GM23248 (cell line): Measurements from ENCODE around the gene TACR1. TPM values are rescaled to one million over a fixed set of nuclear protein-coding genes. Genes with fewer than 3 reads are reported as not detected.
"Not testable (repeated sequence)": the region's sequence is repeated elsewhere in the genome, so short reads cannot be mapped to it uniquely, and the experiment has no call there.

Experiments
- DNase-seq: peaks from one replicate; pipeline ENCODE4 v3.0.0-alpha.2; 2015
- H2AFZ ChIP-seq: fragments of 200-600 bp; sonication (generic); 2 replicates; pipeline ENCODE4 v1.6.1; 2016; ENCODE audit warnings: antibody characterized with exemption
- H3F3A ChIP-seq: fragments of 200-600 bp; sonication (generic); 2 replicates; pipeline ENCODE4 v1.6.1; 2016; ENCODE audit warnings: mild to moderate bottlenecking, antibody characterized with exemption, mixed run types; ENCODE audit not compliant: insufficient read depth
- H3K27ac ChIP-seq: fragments of 200-600 bp; sonication (generic); 2 replicates; pipeline ENCODE4 v1.5.1; 2016; ENCODE audit warnings: mild to moderate bottlenecking
- H3K27me3 ChIP-seq: fragments of 200-600 bp; sonication (generic); replicated peaks from 2 replicates; pipeline ENCODE4 v1.6.1; 2016; ENCODE audit warnings: mild to moderate bottlenecking; ENCODE audit not compliant: insufficient read depth
- H3K36me3 ChIP-seq: fragments of 200-600 bp; sonication (generic); 2 replicates; pipeline ENCODE4 v1.6.1; 2016; ENCODE audit warnings: low read depth, mild to moderate bottlenecking
- H3K4me1 ChIP-seq: fragments of 200-600 bp; sonication (generic); 2 replicates; pipeline ENCODE4 v1.6.1; 2016; ENCODE audit warnings: mild to moderate bottlenecking; ENCODE audit not compliant: insufficient read depth
- H3K4me2 ChIP-seq: fragments of 200-600 bp; sonication (generic); one replicate; pipeline ENCODE4 v1.6.1; 2016; ENCODE audit warnings: mild to moderate bottlenecking; ENCODE audit not compliant: unreplicated experiment
- H3K4me3 ChIP-seq: fragments of 200-600 bp; sonication (generic); 2 replicates; pipeline ENCODE4 v1.5.1; 2016; ENCODE audit warnings: mild to moderate bottlenecking
- H3K79me2 ChIP-seq: fragments of 200-600 bp; sonication (generic); 2 replicates; pipeline ENCODE4 v1.6.1; 2016; ENCODE audit warnings: mild to moderate bottlenecking; ENCODE audit not compliant: insufficient read depth
- H3K9ac ChIP-seq: fragments of 200-600 bp; sonication (generic); 2 replicates; pipeline ENCODE4 v1.6.1; 2016; ENCODE audit warnings: mild to moderate bottlenecking
- H3K9me2 ChIP-seq: fragments of 200-600 bp; sonication (generic); 2 replicates; pipeline ENCODE4 v1.6.1; 2016; ENCODE audit warnings: mixed run types, mild to moderate bottlenecking, moderate library complexity; ENCODE audit not compliant: insufficient read depth
- H3K9me3 ChIP-seq: fragments of 200-600 bp; sonication (generic); one replicate; pipeline ENCODE4 v1.6.1; 2017; ENCODE audit warnings: low read depth
- H4K20me1 ChIP-seq: fragments of 200-600 bp; sonication (generic); 2 replicates; pipeline ENCODE4 v1.6.0; 2016; ENCODE audit not compliant: insufficient read depth
- EZH2 ChIP-seq: fragments of 200-600 bp; sonication (generic); IDR thresholded peaks from 2 replicates; pipeline ENCODE4 v1.6.1; 2018; ENCODE audit warnings: antibody characterized with exemption, mild to moderate bottlenecking; ENCODE audit not compliant: insufficient read depth, poor library complexity, severe bottlenecking
- EZH2phosphoT487 ChIP-seq: fragments of 200-600 bp; sonication (generic); IDR thresholded peaks from 2 replicates; pipeline ENCODE4 v1.6.1; 2018; ENCODE audit warnings: antibody characterized with exemption, moderate library complexity, mild to moderate bottlenecking, low read depth; ENCODE audit not compliant: insufficient read depth
- WGBS, 2 experiments: methylation state at CpG; one replicate each; pipeline ENCODE4 v1.1.6; 2015 to 2017; ENCODE audit warnings: low lambda C conversion rate in 2 of 2, low coverage in 1 of 2; ENCODE audit errors: missing lambda C conversion rate in 2 of 2; 5-methylcytosine and 5-hydroxymethylcytosine counted together
- in situ Hi-C: fragments of 300-500 bp; cut with MboI; formaldehyde crosslinking; loops from 2 replicates; pipeline ENCODE4 v1.15.0; 2020
- polyA plus RNA-seq: library from polyadenylated mRNA; unstranded; fragments of >200 nt; fragmentation: Nextera tagmentation; extraction: Ambion mirVana; gene quantifications from 2 replicates; pipeline ENCODE4 v1.2.1, GENCODE V29; 2016
- total RNA-seq: library from RNA; depleted of rRNA; stranded (reverse); fragments of >200 nt; shearing (Covaris generic); gene quantifications from 2 replicates; pipeline ENCODE4 v1.2.3, GENCODE V29; 2014

Gene TACR1
- total and polyA plus RNA-seq, 2 experiments from 2014 or later, result 0.11 to 0.65 TPM

- Histone ChIP-seq H3K36me3 (no peaks in the 10 kb centered on the region), H3K9ac (no peak overlapping the region), H3K4me2 (no peak overlapping the region), H3K9me2 (no peaks in the 10 kb centered on the region), H3K4me1 (no peaks in the 10 kb centered on the region), H3K27ac (no peak overlapping the region), H3K4me3 (no peak overlapping the region), H3F3A (no peaks in the 10 kb centered on the region), H4K20me1 (no peaks in the 10 kb centered on the region), H2AFZ (no peak overlapping the region), H3K27me3 (no peaks in the 10 kb centered on the region), H3K79me2 (no peaks in the 10 kb centered on the region), H3K9me3 (no peaks in the 10 kb centered on the region)
- TF ChIP-seq EZH2 (no peak), EZH2phosphoT487 (no peak)
- DNase-seq, result no peak
- in situ Hi-C loops, result no loop called here
- 63 to 65% methylated on average over 2 of the region's 2 CpGs for WGBS, 2 experiments
These were observed 24.8 kb downstream of the TACR1 start for GRCh38 chr2:75174519-75174918.

DNA sequence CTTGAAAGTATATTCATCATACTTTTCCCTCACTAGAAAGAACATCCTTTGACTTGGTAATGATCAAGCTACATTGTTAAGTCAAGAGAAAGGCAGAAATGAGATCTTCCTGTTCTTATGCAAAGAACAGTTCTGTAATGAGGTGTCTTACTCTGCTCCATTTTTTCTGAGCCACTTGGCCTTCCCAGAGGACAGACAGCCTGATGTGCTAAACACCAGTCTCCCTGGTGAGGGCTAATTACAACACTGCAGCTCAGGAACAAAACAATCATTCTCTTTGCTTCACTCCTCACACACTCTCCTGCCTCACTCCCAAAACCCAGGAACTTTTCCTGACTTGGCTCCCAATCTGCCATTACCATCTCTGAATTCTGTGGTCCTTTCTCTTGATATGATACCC lies 25.6 kb downstream of the TACR1 start:
- Histone ChIP-seq H3K4me2 (no peak overlapping the region), H3K79me2 (no peaks in the 10 kb centered on the region), H3K36me3 (no peaks in the 10 kb centered on the region), H2AFZ (no peak overlapping the region), H4K20me1 (no peaks in the 10 kb centered on the region), H3F3A (no peaks in the 10 kb centered on the region), H3K4me3 (no peak overlapping the region), H3K27me3 (no peaks in the 10 kb centered on the region), H3K4me1 (no peaks in the 10 kb centered on the region), H3K9ac (no peak overlapping the region), H3K9me3 (no peaks in the 10 kb centered on the region), H3K27ac (no peak overlapping the region), H3K9me2 (no peaks in the 10 kb centered on the region)
- TF ChIP-seq EZH2phosphoT487 (no peak), EZH2 (no peak)
- no peak for DNase-seq
- in situ Hi-C loops, result no loop called here

DNA sequence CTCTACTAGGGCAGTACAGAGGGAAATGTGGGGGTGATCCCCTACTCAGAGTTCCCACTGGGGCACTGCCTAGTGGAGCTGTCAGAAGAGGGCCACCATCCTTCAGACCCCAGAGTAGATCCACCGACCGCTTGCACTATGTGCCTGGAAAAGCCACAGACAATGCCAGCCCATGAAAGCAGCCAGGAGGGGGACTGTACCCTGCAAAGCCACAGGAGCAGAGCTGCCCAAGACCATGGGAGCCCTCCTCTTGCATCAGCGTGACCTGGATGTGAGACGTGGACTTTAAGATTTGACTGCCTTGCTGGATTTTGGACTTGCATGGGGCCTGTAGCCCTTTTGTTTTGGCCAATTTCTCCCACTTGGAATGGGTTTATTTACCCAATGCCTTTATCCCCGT lies 27.9 kb downstream of the TACR1 start:
- in situ Hi-C loops, H3K79me2 ChIP-seq, H3K4me1 ChIP-seq, H4K20me1 ChIP-seq, H2AFZ ChIP-seq, H3K9ac ChIP-seq, H3K4me2 ChIP-seq, H3K27ac ChIP-seq, H3F3A ChIP-seq, H3K4me3 ChIP-seq, H3K27me3 ChIP-seq, H3K9me2 ChIP-seq, DNase-seq, H3K36me3 ChIP-seq, H3K9me3 ChIP-seq: not testable (repeated sequence)
- 81 to 83% methylated on average over 5 of the region's 5 CpGs for WGBS, 2 experiments

DNA sequence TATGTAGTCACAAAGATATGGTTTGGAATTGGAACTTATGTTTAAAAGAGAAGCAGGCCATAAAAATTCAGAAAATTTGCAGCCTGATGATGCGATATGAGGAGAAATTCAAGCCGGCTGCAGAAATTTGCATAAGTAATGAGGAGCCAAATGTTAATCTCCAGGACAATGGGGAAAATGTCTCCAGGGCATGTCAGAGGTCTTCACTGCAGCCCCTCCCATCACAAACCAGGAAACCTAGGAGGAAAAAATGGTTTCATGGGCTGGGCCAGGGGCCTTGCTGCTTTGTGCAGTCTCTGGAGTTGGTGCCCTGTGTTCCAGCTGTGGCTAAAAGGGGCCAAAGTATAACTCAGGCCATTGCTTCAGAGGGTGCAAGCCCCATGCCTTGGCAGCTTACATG lies 28.4 kb downstream of the TACR1 start:
- in situ Hi-C loops, result no loop called here
- Histone ChIP-seq H3K9me3 (no peaks in the 10 kb centered on the region), H3F3A (no peaks in the 10 kb centered on the region), H3K79me2 (no peaks in the 10 kb centered on the region), H2AFZ (no peak overlapping the region), H3K4me1 (no peaks in the 10 kb centered on the region), H4K20me1 (no peaks in the 10 kb centered on the region), H3K9me2 (no peaks in the 10 kb centered on the region), H3K9ac (no peak overlapping the region), H3K36me3 (no peaks in the 10 kb centered on the region), H3K4me3 (no peak overlapping the region), H3K27me3 (no peaks in the 10 kb centered on the region), H3K27ac (no peak overlapping the region), H3K4me2 (no peak overlapping the region)
- TF ChIP-seq EZH2 (no peak), EZH2phosphoT487 (no peak)
- WGBS, 2 experiments, result 67 to 77% methylated on average over 2 of the region's 2 CpGs
- no peak for DNase-seq

- Histone ChIP-seq H3K27ac (no peak overlapping the region), H3K27me3 (no peaks in the 10 kb centered on the region), H3K9me3 (no peaks in the 10 kb centered on the region), H4K20me1 (no peaks in the 10 kb centered on the region), H3K4me2 (no peak overlapping the region), H2AFZ (no peak overlapping the region), H3F3A (no peaks in the 10 kb centered on the region), H3K36me3 (no peaks in the 10 kb centered on the region), H3K9ac (no peak overlapping the region), H3K4me3 (no peak overlapping the region), H3K9me2 (no peaks in the 10 kb centered on the region), H3K79me2 (no peaks in the 10 kb centered on the region), H3K4me1 (no peaks in the 10 kb centered on the region)
- in situ Hi-C loops, result no loop called here
- no peak for DNase-seq
- WGBS, 2 experiments, result 40 to 51% methylated on average over 2 of the region's 2 CpGs
- TF ChIP-seq EZH2 (no peak), EZH2phosphoT487 (no peak)
These were observed 31.1 kb downstream of the TACR1 start for GRCh38 chr2:75168186-75168585.
